DMS153 treated with DMSO at 0.1 percent for 48 hours (cell line): ENCODE measurements around the gene SLC8A2.
A peak's percentile ranks its signal among the peaks of the same experiment; 100 is the strongest.

Experiments
- DNase-seq: peaks from one replicate; lab custom pipeline; 2025; ENCODE audit not compliant: unreplicated experiment; lab: John Stamatoyannopoulos, UW

The SLC8A2 gene

GRCh38 chr19:47471733-47472457 is at the start of gene SLC8A2:
Gene SLC8A2 (minus strand): TSS chr19:47471893. CDS start chr19:47466403, 5,490 bp downstream.
- peak; percentile 27 for DNase-seq

GRCh38 chr19:47520839-47521238 is 49.1 kb upstream of the SLC8A2 start:
- DNase-seq, result no peak

- DNase-seq, result no peak
Measured at GRCh38 chr19:47520343-47520806, 48.7 kb upstream of the SLC8A2 start.

- DNase-seq, result no peak
Measured at GRCh38 chr19:47518854-47519253, 47.2 kb upstream of the SLC8A2 start.

- DNase-seq, result no peak
Measured at GRCh38 chr19:47518139-47518538, 46.4 kb upstream of the SLC8A2 start.

- DNase-seq, result peak; percentile 98
Measured at GRCh38 chr19:47514869-47515588, 43.3 kb upstream of the SLC8A2 start, which contains the start of gene NAPA. Gene NAPA (minus strand): TSS chr19:47515063. CDS start chr19:47514940, 123 bp downstream.

- DNase-seq, result no peak
Measured at GRCh38 chr19:47514151-47514868, 42.6 kb upstream of the SLC8A2 start.

- DNase-seq, result no peak
Measured at GRCh38 chr19:47512948-47513319, 41.2 kb upstream of the SLC8A2 start.

- DNase-seq, result no peak
Measured at GRCh38 chr19:47512183-47512947, 40.7 kb upstream of the SLC8A2 start.

GRCh38 chr19:47511681-47512080 is 40.0 kb upstream of the SLC8A2 start:
- no peak for DNase-seq

- no peak for DNase-seq
Measured at GRCh38 chr19:47511128-47511517, 39.4 kb upstream of the SLC8A2 start.

GRCh38 chr19:47510516-47511127 is 38.9 kb upstream of the SLC8A2 start:
- DNase-seq, result no peak

GRCh38 chr19:47509973-47510372 is 38.3 kb upstream of the SLC8A2 start:
- no peak for DNase-seq

GRCh38 chr19:47509170-47509847 is 37.6 kb upstream of the SLC8A2 start:
- DNase-seq, result no peak

- no peak for DNase-seq
Measured at GRCh38 chr19:47508721-47509120, 37.0 kb upstream of the SLC8A2 start.

GRCh38 chr19:47507924-47508553 is 36.3 kb upstream of the SLC8A2 start:
- no peak for DNase-seq

- DNase-seq, result no peak
Measured at GRCh38 chr19:47507012-47507411, 35.3 kb upstream of the SLC8A2 start.

GRCh38 chr19:47506459-47506858 is 34.8 kb upstream of the SLC8A2 start:
- DNase-seq, result no peak

- no peak for DNase-seq
Measured at GRCh38 chr19:47505506-47505905, 33.8 kb upstream of the SLC8A2 start.

- no peak for DNase-seq
Measured at GRCh38 chr19:47503826-47504150, 32.1 kb upstream of the SLC8A2 start.
